HCT116 (cell line): ENCODE results near the gene CCDC157. TPM values are rescaled to one million over a fixed set of nuclear protein-coding genes. Genes with fewer than 3 reads are reported as not detected.

Experiments
- ATAC-seq: fragments of 200-7000 bp; cut with Tn5 transposase; 2 replicates; pipeline ENCODE4 v1.9.1; 2020; ENCODE audit warnings: mild to moderate bottlenecking, moderate library complexity
- BruUV-seq: library from RNA; stranded (reverse); fragments of 400-500 nt; replicated peaks from 2 replicates; lab custom pipeline; 2021; lab: Mats Ljungman, UMichigan
- CTCF ChIA-PET: fragments of 300-600 bp; sonication (Branson Sonifier 250); formaldehyde crosslinking; loops from one replicate; lab custom pipeline; 2021; ENCODE audit warnings: antibody characterized with exemption; lab: Charles Lee
- POLR2A ChIA-PET: fragments of 300-600, 350-600 bp; sonication (Branson Sonifier 250); formaldehyde crosslinking; loops from one replicate; lab custom pipeline; 2021; ENCODE audit warnings: antibody characterized with exemption; lab: Charles Lee
- RAD21 ChIA-PET, 2 experiments: fragments of 300-600 bp; sonication (Branson Sonifier 250); formaldehyde crosslinking; loops; one replicate each; lab custom pipeline; 2023; ENCODE audit warnings: low total read pairs in 2 of 2; ENCODE audit not compliant: uncharacterized antibody in 2 of 2, unreplicated experiment in 2 of 2, low non-redundant PET in 1 of 2; lab: Charles Lee
- DNase-seq: peaks from one replicate; pipeline ENCODE4 v3.0.0-alpha.2; 2010; ENCODE audit warnings: low read depth, low spot score
- H2AFZ ChIP-seq: fragments of 200-600 bp; shearing (Covaris generic), sonication (generic); 2 replicates; pipeline ENCODE4 v1.6.1; 2017; ENCODE audit warnings: low read depth, mixed run types, mixed read lengths, antibody characterized with exemption, low read length; ENCODE audit not compliant: poor library complexity, severe bottlenecking
- H3K27ac ChIP-seq: 2 replicates; pipeline ENCODE4 v1.5.1; 2012; ENCODE audit warnings: low read depth, low read length
- H3K27me3 ChIP-seq: fragments of 200-600 bp; sonication (generic); 2 replicates; pipeline ENCODE4 v1.6.1; 2016; ENCODE audit warnings: mixed run types, low read length, mixed read lengths; ENCODE audit not compliant: insufficient read depth
- H3K36me3 ChIP-seq, 2 experiments: fragments of 200-500 bp in 1 of 2; fragments of 200-600 bp in 1 of 2; sonication (Bioruptor generic) in 1 of 2; sonication (generic) in 1 of 2; 2 replicates each; pipeline versions ENCODE4 v1.5.1 to v1.6.1; 2014 to 2016; ENCODE audit warnings: low read length in 2 of 2, inconsistent platforms in 1 of 2, mixed read lengths in 1 of 2, mixed run types in 1 of 2; ENCODE audit not compliant: insufficient read depth in 2 of 2, control insufficient read depth in 1 of 2
- H3K4me1 ChIP-seq, 2 experiments: fragments of 200-600 bp in 1 of 2; sonication (generic) in 1 of 2; 2 replicates each; pipeline versions ENCODE4 v1.5.1 to v1.6.1; 2012 to 2017; ENCODE audit warnings: low read length in 2 of 2, inconsistent platforms in 1 of 2, mild to moderate bottlenecking in 1 of 2, mixed read lengths in 1 of 2, mixed run types in 1 of 2, moderate library complexity in 1 of 2; ENCODE audit not compliant: insufficient read depth in 2 of 2, control insufficient read depth in 1 of 2
- H3K4me2 ChIP-seq: fragments of 200-600 bp; sonication (generic); 2 replicates; pipeline ENCODE4 v1.6.1; 2017; ENCODE audit warnings: mixed run types, low read length, mixed read lengths
- H3K4me3 ChIP-seq, 2 experiments: fragments of 200-600 bp in 1 of 2; sonication (generic) in 1 of 2; replicated peaks in 1 of 2; 2 replicates each; pipeline ENCODE4 v1.5.1; 2011 to 2016; ENCODE audit warnings: low read length in 2 of 2, control low read depth in 1 of 2, low read depth in 1 of 2, mild to moderate bottlenecking in 1 of 2, mixed read lengths in 1 of 2, mixed run types in 1 of 2
- H3K79me2 ChIP-seq: fragments of 200-600 bp; sonication (generic); 2 replicates; pipeline ENCODE4 v1.6.1; 2017; ENCODE audit warnings: mild to moderate bottlenecking, mixed run types, low read length, moderate library complexity, mixed read lengths; ENCODE audit not compliant: insufficient read depth
- H3K9ac ChIP-seq: fragments of 200-600 bp; sonication (generic); 2 replicates; pipeline ENCODE4 v1.6.1; 2016; ENCODE audit warnings: low read length, mixed read lengths
- H3K9me2 ChIP-seq: fragments of 200-600 bp; sonication (generic), shearing (Covaris generic); 2 replicates; pipeline ENCODE4 v1.6.1; 2017; ENCODE audit warnings: mixed run types, mild to moderate bottlenecking, moderate library complexity; ENCODE audit not compliant: insufficient read depth
- H3K9me3 ChIP-seq, 2 experiments: fragments of 200-500 bp in 1 of 2; fragments of 200-600 bp in 1 of 2; sonication (Bioruptor generic) in 1 of 2; sonication (generic) in 1 of 2; 2 replicates each; pipeline ENCODE4 v1.6.1; 2014 to 2017; ENCODE audit warnings: low read length in 2 of 2, mixed read lengths in 2 of 2, inconsistent platforms in 1 of 2, low read depth in 1 of 2, mild to moderate bottlenecking in 1 of 2, mixed run types in 1 of 2, moderate library complexity in 1 of 2; ENCODE audit not compliant: control insufficient read depth in 1 of 2, insufficient read depth in 1 of 2
- H4K20me1 ChIP-seq: fragments of 200-600 bp; sonication (generic), shearing (Covaris generic); 2 replicates; pipeline ENCODE4 v1.6.1; 2017; ENCODE audit warnings: mixed run types, mild to moderate bottlenecking, moderate library complexity; ENCODE audit not compliant: insufficient read depth
- JUND ChIP-seq: IDR thresholded peaks from 2 replicates; pipeline ENCODE4 v1.6.1; 2012
- POLR2A ChIP-seq: IDR thresholded peaks from 2 replicates; pipeline ENCODE4 v1.7.0; 2011; ENCODE audit warnings: borderline replicate concordance; ENCODE audit not compliant: insufficient read depth, insufficient read length; ENCODE audit errors: extremely low read depth
- POLR2AphosphoS5 ChIP-seq: IDR thresholded peaks from 2 replicates; pipeline ENCODE4 v1.6.1; 2011; ENCODE audit warnings: mild to moderate bottlenecking, low read depth, low read length, moderate library complexity
- RAD21 ChIP-seq: IDR thresholded peaks from 2 replicates; pipeline ENCODE4 v1.6.1; 2012; ENCODE audit warnings: low read depth, mild to moderate bottlenecking
- SIN3A ChIP-seq: IDR thresholded peaks from 2 replicates; pipeline ENCODE4 v1.6.1; 2012; ENCODE audit warnings: low read depth
- TCF7L2 ChIP-seq: IDR thresholded peaks from 2 replicates; pipeline ENCODE4 v1.7.0; 2011; ENCODE audit warnings: borderline replicate concordance, inconsistent platforms; ENCODE audit not compliant: insufficient read depth, insufficient read length; ENCODE audit errors: extremely low read depth
- ZFX ChIP-seq: fragments of 450-650 bp; IDR thresholded peaks from 2 replicates; pipeline ENCODE4 v1.6.1; 2017
- intact Hi-C: fragments of 100-400 bp; cut with micrococcal nuclease; formaldehyde crosslinking; loops from 2 replicates; pipeline ENCODE4 v1.10.0; 2022
- total RNA-seq: library from RNA; stranded (reverse); gene quantifications from one replicate; pipeline ENCODE4 v1.2.1, GENCODE V29; 2021; ENCODE audit not compliant: unreplicated experiment
- TF ChIP-seq, protein P1 (sequence below): IDR thresholded peaks from 2 replicates; pipeline ENCODE4 v1.6.1; 2012
- TF ChIP-seq, protein P2 (sequence below): IDR thresholded peaks from 2 replicates; pipeline ENCODE4 v1.6.1; 2011; ENCODE audit warnings: mild to moderate bottlenecking, low read length, moderate library complexity; ENCODE audit not compliant: insufficient replicate concordance; ENCODE audit errors: extremely low read depth
- TF ChIP-seq, protein P3 (sequence below), 3 experiments: fragments of 200-600 bp in 1 of 3; sonication (generic) in 1 of 3; IDR thresholded peaks in 2 of 3; conservative IDR thresholded peaks in 1 of 3; 2 replicates each; pipeline ENCODE4 v1.5.1; 2012 to 2017; ENCODE audit warnings: low read depth in 2 of 3, low read length in 2 of 3, antibody characterized with exemption in 1 of 3, borderline replicate concordance in 1 of 3, control low read depth in 1 of 3, mild to moderate bottlenecking in 1 of 3, mixed read lengths in 1 of 3, mixed run types in 1 of 3, moderate library complexity in 1 of 3; ENCODE audit not compliant: insufficient read depth in 1 of 3

The CCDC157 gene
- total RNA-seq, 1 experiment from 2014 or later: 2.1 TPM

DNA sequence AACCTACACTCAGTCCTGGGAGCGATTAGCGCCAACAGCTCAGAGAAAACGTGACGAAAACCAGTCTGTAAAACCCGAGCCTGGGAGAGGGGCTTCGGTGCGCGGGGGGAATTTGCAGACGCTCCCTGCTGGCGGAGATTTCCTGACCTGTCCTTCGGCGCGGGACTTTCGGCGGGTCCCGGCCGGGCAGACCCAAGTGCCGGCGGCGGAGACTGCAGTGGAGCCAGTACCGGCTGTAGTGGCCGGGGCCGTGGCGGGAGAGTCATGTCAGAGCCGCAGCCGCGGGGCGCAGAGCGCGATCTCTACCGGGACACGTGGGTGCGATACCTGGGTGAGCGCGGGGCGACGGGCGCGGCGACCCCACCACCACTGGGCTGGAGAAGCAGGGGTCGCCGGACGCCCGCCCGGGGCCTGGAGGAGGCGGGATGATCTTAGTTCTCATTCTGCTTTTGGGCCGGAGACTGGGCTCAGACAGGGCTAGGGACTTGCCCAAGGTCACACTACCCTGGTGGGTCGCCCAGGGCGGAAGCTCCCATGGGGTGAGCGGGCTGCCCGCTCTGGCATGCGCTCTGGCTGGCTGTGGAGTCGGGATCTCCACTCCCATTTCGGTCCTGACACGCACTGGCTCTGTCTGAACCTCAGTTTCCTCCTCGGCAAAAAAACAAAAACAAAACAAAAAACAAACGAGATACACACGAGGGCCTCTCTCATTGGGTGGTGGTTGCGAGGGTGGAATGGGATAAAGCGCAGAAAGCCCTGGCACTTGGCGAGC is 69.0 kb downstream of the CCDC157 start, which contains the start of gene MTFP1:
MTFP1 (plus strand) TSS at position 153 of the 772 bp plus-strand sequence; CDS start at position 265, 112 bp downstream.
- intact Hi-C loops: loop anchor here (1.0 to 10.0 kb wide), 3 partner anchors 35 to 659 kb away; partner anchors contain the start of genes CASTOR1 and SMTN
- H3K4me1 ChIP-seq: peaks cover 27 to 59% of the 10 kb centered on the region in 2 experiments
- POLR2A ChIA-PET: interaction anchor here (0.9 to 4.6 kb wide), 8 partner anchors 12 to 138 kb away, joined by 3 to 40 read pairs (median 4); partner anchors contain the start of gene SEC14L2

More for the DNA sequence above, 69.0 kb downstream of the CCDC157 start, which contains the start of gene MTFP1:
- TF ChIP-seq RAD21: no peak
- TF ChIP-seq, protein P1, sequence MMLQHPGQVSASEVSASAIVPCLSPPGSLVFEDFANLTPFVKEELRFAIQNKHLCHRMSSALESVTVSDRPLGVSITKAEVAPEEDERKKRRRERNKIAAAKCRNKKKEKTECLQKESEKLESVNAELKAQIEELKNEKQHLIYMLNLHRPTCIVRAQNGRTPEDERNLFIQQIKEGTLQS: no peak
- peak; percentile 36 for TF ChIP-seq POLR2A
- TF ChIP-seq, protein P2, sequence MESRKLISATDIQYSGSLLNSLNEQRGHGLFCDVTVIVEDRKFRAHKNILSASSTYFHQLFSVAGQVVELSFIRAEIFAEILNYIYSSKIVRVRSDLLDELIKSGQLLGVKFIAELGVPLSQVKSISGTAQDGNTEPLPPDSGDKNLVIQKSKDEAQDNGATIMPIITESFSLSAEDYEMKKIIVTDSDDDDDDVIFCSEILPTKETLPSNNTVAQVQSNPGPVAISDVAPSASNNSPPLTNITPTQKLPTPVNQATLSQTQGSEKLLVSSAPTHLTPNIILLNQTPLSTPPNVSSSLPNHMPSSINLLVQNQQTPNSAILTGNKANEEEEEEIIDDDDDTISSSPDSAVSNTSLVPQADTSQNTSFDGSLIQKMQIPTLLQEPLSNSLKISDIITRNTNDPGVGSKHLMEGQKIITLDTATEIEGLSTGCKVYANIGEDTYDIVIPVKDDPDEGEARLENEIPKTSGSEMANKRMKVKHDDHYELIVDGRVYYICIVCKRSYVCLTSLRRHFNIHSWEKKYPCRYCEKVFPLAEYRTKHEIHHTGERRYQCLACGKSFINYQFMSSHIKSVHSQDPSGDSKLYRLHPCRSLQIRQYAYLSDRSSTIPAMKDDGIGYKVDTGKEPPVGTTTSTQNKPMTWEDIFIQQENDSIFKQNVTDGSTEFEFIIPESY: no peak
- TF ChIP-seq POLR2AphosphoS5: peak; percentile 68
- TF ChIP-seq JUND: no peak
- TF ChIP-seq TCF7L2: no peak
- TF ChIP-seq ZFX: peak; percentile 61; the same call in 1 of the 2 replicates
- TF ChIP-seq, protein P3, sequence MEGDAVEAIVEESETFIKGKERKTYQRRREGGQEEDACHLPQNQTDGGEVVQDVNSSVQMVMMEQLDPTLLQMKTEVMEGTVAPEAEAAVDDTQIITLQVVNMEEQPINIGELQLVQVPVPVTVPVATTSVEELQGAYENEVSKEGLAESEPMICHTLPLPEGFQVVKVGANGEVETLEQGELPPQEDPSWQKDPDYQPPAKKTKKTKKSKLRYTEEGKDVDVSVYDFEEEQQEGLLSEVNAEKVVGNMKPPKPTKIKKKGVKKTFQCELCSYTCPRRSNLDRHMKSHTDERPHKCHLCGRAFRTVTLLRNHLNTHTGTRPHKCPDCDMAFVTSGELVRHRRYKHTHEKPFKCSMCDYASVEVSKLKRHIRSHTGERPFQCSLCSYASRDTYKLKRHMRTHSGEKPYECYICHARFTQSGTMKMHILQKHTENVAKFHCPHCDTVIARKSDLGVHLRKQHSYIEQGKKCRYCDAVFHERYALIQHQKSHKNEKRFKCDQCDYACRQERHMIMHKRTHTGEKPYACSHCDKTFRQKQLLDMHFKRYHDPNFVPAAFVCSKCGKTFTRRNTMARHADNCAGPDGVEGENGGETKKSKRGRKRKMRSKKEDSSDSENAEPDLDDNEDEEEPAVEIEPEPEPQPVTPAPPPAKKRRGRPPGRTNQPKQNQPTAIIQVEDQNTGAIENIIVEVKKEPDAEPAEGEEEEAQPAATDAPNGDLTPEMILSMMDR (IDR thresholded peaks at IDR 0.05 in 2 of 3, conservative IDR thresholded peaks at IDR 0.05 in 1 of 3; ENCODE audit: borderline replicate concordance in 1 of 3, insufficient read depth in 1 of 3, low read depth in 2 of 3, low read length in 2 of 3): no peak
- no peak for TF ChIP-seq SIN3A
- ChIA-PET RAD21 (interaction anchor here in 1 of 2 experiments (1.6 kb wide), 1 partner anchor 138 kb away, joined by 3 read pairs; no protein-coding TSS in a partner anchor), CTCF (interaction anchor here (0.6 to 2.7 kb wide), 12 partner anchors 9 to 138 kb away, joined by 3 to 12 read pairs (median 4); partner anchors contain the start of gene RNF215)
- peak within 1 kb of the TSS; percentile 82 for H3K4me3 ChIP-seq
- peak; percentile 9; the same call in 1 of the 2 replicates for ATAC-seq
- BruUV-seq: TSS peak; percentile 28
- H3K27me3 ChIP-seq: no peaks in the 10 kb centered on the region
- no peaks in the 10 kb centered on the region for H3K9me3 ChIP-seq
- peak within 1 kb of the TSS; percentile 93 for H3K4me2 ChIP-seq
- DNase-seq: no peak
- H3K9me2 ChIP-seq: no peaks in the 10 kb centered on the region
- H3K9ac ChIP-seq: peak within 1 kb of the TSS; percentile 96
- no peaks in the 10 kb centered on the region for H4K20me1 ChIP-seq
- peaks cover 2 to 15% of the 10 kb centered on the region in 2 experiments; a peak in 2 of 4 replicates for H3K36me3 ChIP-seq
- H3K79me2 ChIP-seq: peaks cover 22% of the 10 kb centered on the region; the same call in 1 of the 2 replicates
- peak within 1 kb of the TSS; percentile 50 for H2AFZ ChIP-seq
- peak within 1 kb of the TSS; percentile 98 for H3K27ac ChIP-seq

Other genes with a start within 250 kb of the CCDC157 start
- 75.4 TPM for gene LIF, start 110.2 kb upstream of the CCDC157 start, total RNA-seq
- not detected for gene OSM, start 90.2 kb upstream of the CCDC157 start, total RNA-seq
- 6.5 TPM for gene CASTOR1, start 67.5 kb upstream of the CCDC157 start, total RNA-seq
- gene TBC1D10A, start 30.1 kb upstream of the CCDC157 start, total RNA-seq: 18.6 TPM
- gene SF3A1, start 113 bp upstream of the CCDC157 start, total RNA-seq: 230 TPM
- 20.2 TPM for gene RNF215, start 30.4 kb downstream of the CCDC157 start, total RNA-seq
- 33.5 TPM for gene SEC14L2, start 40.0 kb downstream of the CCDC157 start, total RNA-seq
- gene MTFP1, start 68.8 kb downstream of the CCDC157 start, total RNA-seq: 36.1 TPM
- gene SEC14L3, start 115.0 kb downstream of the CCDC157 start, total RNA-seq: not detected
- 12.7 TPM for gene SEC14L4, start 148.7 kb downstream of the CCDC157 start, total RNA-seq
- gene SEC14L6, start 189.7 kb downstream of the CCDC157 start, total RNA-seq: not detected
- gene GAL3ST1, start 217.7 kb downstream of the CCDC157 start, total RNA-seq: 2.1 TPM
- 167 TPM for gene PES1, start 234.9 kb downstream of the CCDC157 start, total RNA-seq